Prostate gland (tissue), 2 donors: ENCODE results near the gene SPAG9.

Source experiments
- POLR2A ChIP-seq: fragments of 450-650 bp; IDR thresholded peaks from one replicate; pipeline ENCODE4 v1.6.1; 2016; ENCODE audit warnings: antibody characterized with exemption, mild to moderate bottlenecking
- POLR2AphosphoS5 ChIP-seq: sonication (generic); formaldehyde crosslinking; IDR thresholded peaks from one replicate; pipeline ENCODE4 v1.6.1; 2017; ENCODE audit warnings: antibody characterized with exemption
- TF ChIP-seq, protein P1 (sequence below), 4 experiments: fragments of 200-600 bp in 2 of 4; fragments of 450-650 bp in 2 of 4; sonication (generic) in 2 of 4; IDR thresholded peaks; 1 replicate in 3 of 4; 2 replicates in 1 of 4; pipeline ENCODE4 v1.5.1; 2016 to 2019; ENCODE audit warnings: antibody characterized with exemption in 4 of 4, mild to moderate bottlenecking in 2 of 4, moderate library complexity in 2 of 4

DNA sequence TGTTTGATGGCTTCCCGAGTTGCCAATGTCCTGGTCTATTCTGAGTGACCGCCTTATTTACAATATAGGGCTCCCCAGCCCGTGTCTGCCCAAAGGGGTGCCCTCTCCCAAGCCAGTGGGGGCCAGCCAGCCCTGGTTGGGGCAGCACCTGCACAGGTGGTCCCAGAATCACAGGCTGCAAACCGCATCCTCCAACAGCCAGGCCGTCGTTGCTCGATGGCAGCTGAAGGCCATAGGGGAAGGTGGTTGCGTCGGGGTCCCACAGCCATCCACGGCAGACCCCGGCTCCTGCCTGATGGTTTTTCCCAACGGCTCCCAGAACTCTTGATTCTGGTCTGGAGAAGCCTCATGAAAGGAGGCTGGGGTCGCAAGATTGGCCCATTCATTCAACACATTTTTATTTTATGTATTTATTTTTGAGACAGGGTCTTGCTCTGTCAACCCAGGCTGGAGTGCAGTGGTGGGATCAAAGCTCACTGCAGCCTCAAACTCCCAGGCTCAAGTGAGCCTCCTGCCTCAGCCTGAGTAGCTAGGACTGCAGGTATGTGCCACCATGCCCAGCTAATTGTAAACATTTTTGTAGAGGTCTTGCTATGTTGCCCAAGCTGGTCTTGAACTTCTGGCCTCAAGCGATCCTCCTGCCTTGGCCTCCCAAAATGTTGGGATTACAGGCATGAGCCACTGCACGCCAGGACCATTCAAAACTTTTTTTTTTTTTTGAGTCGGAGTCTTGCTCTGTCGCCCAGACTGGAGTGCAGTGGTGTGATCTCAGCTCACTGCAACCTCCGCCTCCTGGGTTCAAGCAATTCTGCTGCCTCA is 175.6 kb downstream of the SPAG9 start:
- TF ChIP-seq, protein P1, sequence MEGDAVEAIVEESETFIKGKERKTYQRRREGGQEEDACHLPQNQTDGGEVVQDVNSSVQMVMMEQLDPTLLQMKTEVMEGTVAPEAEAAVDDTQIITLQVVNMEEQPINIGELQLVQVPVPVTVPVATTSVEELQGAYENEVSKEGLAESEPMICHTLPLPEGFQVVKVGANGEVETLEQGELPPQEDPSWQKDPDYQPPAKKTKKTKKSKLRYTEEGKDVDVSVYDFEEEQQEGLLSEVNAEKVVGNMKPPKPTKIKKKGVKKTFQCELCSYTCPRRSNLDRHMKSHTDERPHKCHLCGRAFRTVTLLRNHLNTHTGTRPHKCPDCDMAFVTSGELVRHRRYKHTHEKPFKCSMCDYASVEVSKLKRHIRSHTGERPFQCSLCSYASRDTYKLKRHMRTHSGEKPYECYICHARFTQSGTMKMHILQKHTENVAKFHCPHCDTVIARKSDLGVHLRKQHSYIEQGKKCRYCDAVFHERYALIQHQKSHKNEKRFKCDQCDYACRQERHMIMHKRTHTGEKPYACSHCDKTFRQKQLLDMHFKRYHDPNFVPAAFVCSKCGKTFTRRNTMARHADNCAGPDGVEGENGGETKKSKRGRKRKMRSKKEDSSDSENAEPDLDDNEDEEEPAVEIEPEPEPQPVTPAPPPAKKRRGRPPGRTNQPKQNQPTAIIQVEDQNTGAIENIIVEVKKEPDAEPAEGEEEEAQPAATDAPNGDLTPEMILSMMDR (IDR thresholded peaks at IDR 0.05): no peak
- TF ChIP-seq POLR2AphosphoS5 (no peak), POLR2A (no peak)
